Activated naive CD8-positive, alpha-beta T cell treated with anti-CD3 and anti-CD28 coated beads, Interleukin-2, amount 10 ng/mL, durations not matched to agents 7 days and 5 days (primary cell): ENCODE measurements around the gene TMTC1. TPM values are rescaled to one million over a fixed set of nuclear protein-coding genes. Genes with fewer than 3 reads are reported as not detected.
"Not testable (repeated sequence)": the region's sequence is repeated elsewhere in the genome, so short reads cannot be mapped to it uniquely, and the experiment has no call there.

Experiments used
- ATAC-seq: fragments of 150-1000 bp; cut with Tn5 transposase; one replicate; pipeline ENCODE4 v1.10.0; 2021; ENCODE audit warnings: low read depth, moderate library complexity
- POLR2A ChIA-PET: fragments of 350-600 bp; sonication (Branson Sonifier 250); formaldehyde crosslinking; loops from one replicate; lab custom pipeline; 2021; ENCODE audit warnings: antibody characterized with exemption; lab: Charles Lee
- DNase-seq: peaks from one replicate; pipeline ENCODE4 v3.0.0; 2021
- H3K27ac Mint-ChIP-seq: one replicate; pipeline ENCODE4 v1.8.0; 2022; ENCODE audit warnings: mild to moderate bottlenecking, mixed read lengths
- H3K27me3 Mint-ChIP-seq: one replicate; pipeline ENCODE4 v1.8.0; 2022; ENCODE audit warnings: mild to moderate bottlenecking, moderate library complexity, mixed read lengths
- H3K36me3 Mint-ChIP-seq: one replicate; pipeline ENCODE4 v1.8.0; 2021; ENCODE audit warnings: mild to moderate bottlenecking, mixed read lengths
- H3K4me1 Mint-ChIP-seq: one replicate; pipeline ENCODE4 v1.8.0; 2021; ENCODE audit warnings: mixed read lengths
- H3K4me3 Mint-ChIP-seq: one replicate; pipeline ENCODE4 v1.8.0; 2022; ENCODE audit warnings: mild to moderate bottlenecking, moderate library complexity, mixed read lengths
- H3K9me3 Mint-ChIP-seq: one replicate; pipeline ENCODE4 v1.8.0; 2021; ENCODE audit warnings: mixed read lengths
- total RNA-seq, 2 experiments: library from RNA; stranded (reverse); gene quantifications; one replicate each; pipeline ENCODE4 v1.2.3, GENCODE V29; 2021

The TMTC1 gene
- total RNA-seq, 2 experiments from 2014 or later, result not detected

DNA sequence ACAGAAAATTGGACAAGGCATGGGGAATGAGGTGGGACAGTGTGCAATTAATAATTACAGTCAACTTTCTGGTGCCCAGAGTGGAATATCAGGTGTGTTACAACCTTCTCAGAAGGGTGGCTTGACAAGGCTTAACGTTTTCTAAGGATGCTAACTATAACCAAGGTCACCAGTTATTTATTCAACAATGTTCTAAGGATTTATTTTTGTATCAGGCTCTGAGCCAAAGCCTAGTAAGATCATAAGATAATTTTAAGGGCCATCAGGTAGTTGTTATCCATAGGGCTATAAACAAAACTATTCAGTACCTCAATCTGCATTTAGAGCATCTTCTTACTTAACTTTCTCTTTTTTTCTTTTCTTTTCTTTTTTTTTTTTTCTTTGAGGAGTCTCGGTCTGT is 134.0 kb downstream of the TMTC1 start:
- POLR2A ChIA-PET, result no interaction called here
- H3K4me1 Mint-ChIP-seq, result no peaks in the 10 kb centered on the region
- no peak overlapping the region for H3K4me3 Mint-ChIP-seq
- peaks cover 3% of the 10 kb centered on the region for H3K27me3 Mint-ChIP-seq
- ATAC-seq (no peak), DNase-seq (no peak)
- H3K9me3 Mint-ChIP-seq, result no peaks in the 10 kb centered on the region
- no peak overlapping the region for H3K27ac Mint-ChIP-seq
- no peaks in the 10 kb centered on the region for H3K36me3 Mint-ChIP-seq

DNA sequence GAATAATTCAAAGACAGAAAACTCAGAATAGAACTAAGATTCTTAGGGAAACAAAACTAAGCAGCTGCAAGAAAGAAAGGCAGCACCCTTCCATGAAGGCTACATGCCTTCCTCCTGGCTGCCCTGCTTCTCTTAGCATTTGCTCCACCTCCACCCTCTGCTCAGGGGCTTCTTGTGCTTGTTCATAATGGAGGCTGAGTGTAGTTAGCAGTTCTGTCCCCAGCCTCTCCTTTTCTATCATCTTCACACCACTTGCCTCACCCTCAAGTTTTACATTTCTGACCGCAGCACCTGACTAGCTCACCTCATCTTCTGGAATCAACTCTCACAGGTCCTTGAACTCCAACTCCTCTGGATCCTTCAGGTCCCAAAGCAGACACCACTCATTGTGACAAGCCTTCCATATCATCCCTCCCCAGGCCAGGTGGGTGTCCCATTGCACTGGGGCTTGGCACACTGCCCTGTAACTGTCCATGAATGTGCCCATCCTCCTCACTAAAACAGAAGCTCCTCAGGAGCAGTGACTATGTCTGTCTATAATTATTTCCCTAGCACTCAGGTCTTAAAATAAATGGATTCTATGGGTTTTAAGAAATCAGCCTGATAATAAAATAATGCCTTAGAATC is 139.1 kb downstream of the TMTC1 start:
- DNase-seq (no peak), ATAC-seq (peak; percentile 58)
- Mint-ChIP-seq H3K4me3 (no peak overlapping the region), H3K36me3 (no peaks in the 10 kb centered on the region), H3K9me3 (no peaks in the 10 kb centered on the region), H3K27ac (no peak overlapping the region), H3K27me3 (peaks cover 3% of the 10 kb centered on the region), H3K4me1 (no peaks in the 10 kb centered on the region)
- POLR2A ChIA-PET, result no interaction called here

DNA sequence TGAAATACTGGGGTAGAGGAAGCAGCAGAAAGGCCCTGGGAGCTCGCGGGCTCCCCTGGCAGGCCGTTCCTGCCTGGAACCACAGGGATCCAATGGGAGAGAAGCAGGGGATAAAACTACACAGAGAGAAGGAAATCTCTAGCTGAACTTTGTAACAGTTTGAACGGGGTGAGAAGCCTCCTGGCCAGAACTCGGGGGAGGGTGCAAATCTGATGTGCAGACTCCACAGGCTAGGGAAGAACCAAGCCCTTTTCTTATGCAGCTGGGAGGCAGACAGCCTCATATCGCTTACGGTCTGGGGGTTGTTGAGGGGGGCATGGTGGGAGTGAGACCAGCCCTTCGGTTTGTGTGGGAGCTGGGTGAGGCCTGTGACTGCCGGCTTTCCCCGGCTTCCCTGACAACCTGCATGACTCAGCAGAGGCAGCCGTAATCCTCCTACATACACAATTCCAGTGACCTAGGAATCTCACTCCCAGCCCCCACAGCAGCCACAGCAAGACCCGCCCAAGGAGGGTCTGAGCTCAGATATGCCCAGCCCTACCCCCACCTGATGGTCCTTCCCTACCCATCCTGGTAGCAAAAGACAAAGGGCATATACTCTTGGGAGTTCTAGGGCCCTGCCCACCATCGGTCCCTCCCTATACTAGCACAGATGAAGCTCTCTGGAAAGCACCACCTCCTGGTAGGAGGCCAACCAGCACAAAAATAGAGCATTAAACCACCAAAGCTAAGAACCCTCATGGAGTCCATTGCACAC is 143.0 kb downstream of the TMTC1 start:
- Mint-ChIP-seq H3K4me1 (no peaks in the 10 kb centered on the region), H3K4me3 (no peak overlapping the region), H3K27ac (no peak overlapping the region), H3K27me3 (no peaks in the 10 kb centered on the region), H3K9me3 (no peaks in the 10 kb centered on the region), H3K36me3 (no peaks in the 10 kb centered on the region)
- ATAC-seq (no peak), DNase-seq (no peak)
- POLR2A ChIA-PET, result no interaction called here

DNA sequence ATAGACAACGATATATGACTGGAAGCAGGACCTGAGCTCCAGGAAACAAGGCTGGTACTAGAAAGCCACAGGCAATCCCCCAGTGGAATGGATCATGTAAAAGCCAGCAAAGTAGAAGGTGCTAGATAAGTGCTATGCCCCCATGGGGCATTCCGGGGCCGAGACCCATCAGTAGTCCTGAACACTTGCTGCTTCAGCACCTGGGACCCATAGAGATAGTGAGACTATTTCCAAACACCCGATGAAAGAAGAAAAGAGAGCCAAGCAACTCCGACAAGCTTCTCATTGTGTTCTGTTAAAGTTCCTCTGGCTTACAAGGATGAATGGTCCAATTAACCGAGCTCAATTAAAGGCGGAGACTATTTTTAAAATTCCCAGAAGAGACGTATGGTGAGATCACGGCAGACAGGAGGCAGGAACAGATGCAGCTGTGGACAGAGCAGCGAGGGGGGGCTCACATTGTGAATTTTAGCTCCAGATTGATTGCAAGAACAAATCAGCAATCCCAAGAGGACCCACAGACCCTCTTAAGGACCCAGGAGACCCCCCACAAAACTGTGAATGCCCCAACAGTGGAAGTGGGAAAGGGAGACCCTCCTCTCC is 143.7 kb downstream of the TMTC1 start:
- ATAC-seq (no peak), DNase-seq (no peak)
- POLR2A ChIA-PET, result no interaction called here
- H3K4me1 Mint-ChIP-seq, result no peaks in the 10 kb centered on the region
- H3K27ac Mint-ChIP-seq, result no peak overlapping the region
- H3K36me3 Mint-ChIP-seq, result no peaks in the 10 kb centered on the region
- no peaks in the 10 kb centered on the region for H3K27me3 Mint-ChIP-seq
- no peak overlapping the region for H3K4me3 Mint-ChIP-seq
- H3K9me3 Mint-ChIP-seq, result no peaks in the 10 kb centered on the region

DNA sequence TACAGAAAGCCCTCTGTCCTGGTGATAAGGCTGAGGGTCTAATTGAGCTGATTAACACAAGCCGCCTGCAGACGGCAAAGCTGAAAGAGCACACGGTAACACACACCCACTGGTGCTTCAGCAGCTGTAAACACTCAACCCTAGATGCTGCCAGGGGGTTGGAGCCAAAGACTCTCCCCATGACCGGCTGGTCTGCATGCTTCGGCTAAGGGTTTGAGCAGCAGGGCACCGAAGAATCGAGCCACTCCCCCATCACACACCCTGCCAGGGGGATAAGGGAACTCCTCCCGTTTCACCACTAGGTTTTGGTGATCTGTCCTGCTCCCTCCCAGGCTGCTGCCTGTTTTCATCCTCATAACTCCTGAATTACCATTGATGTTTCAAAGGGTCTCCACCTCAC is 145.2 kb downstream of the TMTC1 start:
- H3K36me3 Mint-ChIP-seq, result no peaks in the 10 kb centered on the region
- no peaks in the 10 kb centered on the region for H3K9me3 Mint-ChIP-seq

GRCh38 chr12:29634057-29634456 is 149.7 kb downstream of the TMTC1 start:
- Mint-ChIP-seq H3K27ac (no peak overlapping the region), H3K4me3 (no peak overlapping the region), H3K9me3 (no peaks in the 10 kb centered on the region), H3K4me1 (no peaks in the 10 kb centered on the region), H3K36me3 (no peaks in the 10 kb centered on the region), H3K27me3 (peaks cover 3% of the 10 kb centered on the region)
- DNase-seq, result no peak
- no peak for ATAC-seq
- POLR2A ChIA-PET, result no interaction called here

More for the DNA sequence above, 145.2 kb downstream of the TMTC1 start:
- POLR2A ChIA-PET, result no interaction called here
- H3K27me3 Mint-ChIP-seq, result peaks cover 3% of the 10 kb centered on the region
- H3K4me1 Mint-ChIP-seq, result no peaks in the 10 kb centered on the region
- H3K4me3 Mint-ChIP-seq, result no peak overlapping the region
- ATAC-seq (no peak), DNase-seq (no peak)
- no peak overlapping the region for H3K27ac Mint-ChIP-seq

- H3K4me1 Mint-ChIP-seq, H3K9me3 Mint-ChIP-seq, DNase-seq, ATAC-seq, POLR2A ChIA-PET, H3K27ac Mint-ChIP-seq, H3K27me3 Mint-ChIP-seq, H3K36me3 Mint-ChIP-seq, H3K4me3 Mint-ChIP-seq: not testable (repeated sequence)
Observed at GRCh38 chr12:29630164-29630563, 153.6 kb downstream of the TMTC1 start.

GRCh38 chr12:29627221-29627620 is 156.5 kb downstream of the TMTC1 start:
- H3K4me1 Mint-ChIP-seq, result no peaks in the 10 kb centered on the region
- H3K36me3 Mint-ChIP-seq, result no peaks in the 10 kb centered on the region
- POLR2A ChIA-PET, result no interaction called here
- ATAC-seq (no peak), DNase-seq (no peak)
- H3K9me3 Mint-ChIP-seq, result no peaks in the 10 kb centered on the region
- no peak overlapping the region for H3K27ac Mint-ChIP-seq
- H3K4me3 Mint-ChIP-seq, result no peak overlapping the region
- no peaks in the 10 kb centered on the region for H3K27me3 Mint-ChIP-seq

- no peak for ATAC-seq
- POLR2A ChIA-PET, result no interaction called here
- no peak overlapping the region for H3K27ac Mint-ChIP-seq
Observed at GRCh38 chr12:29625359-29625953, 158.3 kb downstream of the TMTC1 start.

DNA sequence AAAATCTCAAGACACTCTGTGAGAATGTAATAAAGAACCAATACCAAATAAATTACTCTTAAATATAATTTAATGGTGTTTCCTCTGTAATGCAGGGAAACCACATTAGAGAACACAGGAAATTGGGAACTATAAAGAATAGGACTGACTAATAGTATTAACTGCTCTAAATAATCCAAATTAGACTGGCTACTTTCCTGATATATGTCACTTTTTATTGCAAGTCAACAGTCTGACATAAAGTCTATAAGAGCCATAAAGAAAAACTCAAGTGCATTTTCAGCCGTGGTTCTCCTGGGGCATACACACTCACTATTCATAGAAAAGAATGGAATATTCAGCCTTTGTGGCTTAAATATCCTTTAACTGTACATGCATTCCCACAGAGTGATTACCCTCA is 161.5 kb downstream of the TMTC1 start:
- no peaks in the 10 kb centered on the region for H3K4me1 Mint-ChIP-seq
- no peak overlapping the region for H3K4me3 Mint-ChIP-seq
- ATAC-seq, result no peak
- POLR2A ChIA-PET, result no interaction called here
- H3K9me3 Mint-ChIP-seq, result no peaks in the 10 kb centered on the region
- H3K27ac Mint-ChIP-seq, result no peak overlapping the region
- no peaks in the 10 kb centered on the region for H3K36me3 Mint-ChIP-seq
- H3K27me3 Mint-ChIP-seq, result no peaks in the 10 kb centered on the region
- DNase-seq, result no peak

More at GRCh38 chr12:29625359-29625953, 158.3 kb downstream of the TMTC1 start:
- DNase-seq, result no peak
- H3K9me3 Mint-ChIP-seq, result no peaks in the 10 kb centered on the region
- H3K36me3 Mint-ChIP-seq, result no peaks in the 10 kb centered on the region
- H3K4me1 Mint-ChIP-seq, result no peaks in the 10 kb centered on the region
- no peaks in the 10 kb centered on the region for H3K27me3 Mint-ChIP-seq
- H3K4me3 Mint-ChIP-seq, result no peak overlapping the region

GRCh38 chr12:29620030-29620429 is 163.7 kb downstream of the TMTC1 start:
- no peaks in the 10 kb centered on the region for H3K9me3 Mint-ChIP-seq
- H3K4me1 Mint-ChIP-seq, result no peaks in the 10 kb centered on the region
- H3K27me3 Mint-ChIP-seq, result no peaks in the 10 kb centered on the region
- no peak overlapping the region for H3K27ac Mint-ChIP-seq
- no peak for ATAC-seq
- no peak overlapping the region for H3K4me3 Mint-ChIP-seq
- no peaks in the 10 kb centered on the region for H3K36me3 Mint-ChIP-seq
- DNase-seq, result no peak
- POLR2A ChIA-PET, result no interaction called here

DNA sequence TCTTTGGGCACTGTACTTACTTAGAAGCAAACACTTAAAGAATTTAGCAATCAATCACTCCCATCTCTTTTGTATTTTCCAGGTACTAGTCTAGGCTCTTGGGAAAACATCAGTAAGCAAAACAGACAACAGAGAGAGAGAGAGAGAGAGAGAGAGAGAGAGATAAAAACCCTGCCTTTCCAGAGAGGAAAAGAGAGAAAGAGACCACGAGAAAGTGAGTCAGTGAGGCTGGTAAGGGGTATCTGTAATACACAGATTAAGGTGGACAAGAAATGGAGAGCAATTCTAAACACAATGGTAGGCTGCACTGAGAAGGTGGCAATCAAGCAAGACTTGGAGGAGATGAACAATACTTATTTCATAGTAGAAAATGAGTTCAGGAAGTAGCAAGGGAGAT is 166.3 kb downstream of the TMTC1 start:
- Mint-ChIP-seq H3K4me1 (no peaks in the 10 kb centered on the region), H3K36me3 (no peaks in the 10 kb centered on the region), H3K4me3 (no peak overlapping the region), H3K9me3 (no peaks in the 10 kb centered on the region), H3K27me3 (no peaks in the 10 kb centered on the region), H3K27ac (no peak overlapping the region)
- POLR2A ChIA-PET, result no interaction called here
- ATAC-seq (no peak), DNase-seq (no peak)

GRCh38 chr12:29616664-29617406 is 166.9 kb downstream of the TMTC1 start:
- Mint-ChIP-seq H3K27me3 (no peaks in the 10 kb centered on the region), H3K27ac (no peak overlapping the region), H3K36me3 (no peaks in the 10 kb centered on the region), H3K9me3 (no peaks in the 10 kb centered on the region), H3K4me1 (no peaks in the 10 kb centered on the region), H3K4me3 (no peak overlapping the region)
- POLR2A ChIA-PET, result no interaction called here
- no peak for DNase-seq
- no peak for ATAC-seq
